Esophagus (tissue), 2 donors: ENCODE data around the gene WBP1. TPM values are rescaled to one million over a fixed set of nuclear protein-coding genes. Genes with fewer than 3 reads are reported as not detected.
"Not testable (repeated sequence)": the region's sequence is repeated elsewhere in the genome, so short reads cannot be mapped to it uniquely, and the experiment has no call there.

Experiments
- H3K27ac ChIP-seq, 2 donors: one replicate each; pipeline ENCODE4 v1.5.1; 2013; ENCODE audit warnings: low read depth in 2 of 2, mild to moderate bottlenecking in 2 of 2, inconsistent platforms in 1 of 2, low read length in 1 of 2, moderate library complexity in 1 of 2
- H3K27me3 ChIP-seq, 2 donors: one replicate each; pipeline ENCODE4 v1.6.1; 2013; ENCODE audit warnings: low read length in 2 of 2, control low read depth in 1 of 2, mild to moderate bottlenecking in 1 of 2; ENCODE audit not compliant: insufficient read depth in 2 of 2, control insufficient read depth in 1 of 2
- H3K36me3 ChIP-seq, 2 donors: one replicate each; pipeline ENCODE4 v1.6.1; 2013; ENCODE audit warnings: low read length in 1 of 2; ENCODE audit not compliant: control insufficient read depth in 2 of 2, insufficient read depth in 2 of 2
- H3K4me1 ChIP-seq, 2 donors: one replicate each; pipeline ENCODE4 v1.6.1; 2013; ENCODE audit warnings: low read length in 1 of 2; ENCODE audit not compliant: control insufficient read depth in 2 of 2, insufficient read depth in 2 of 2
- H3K4me3 ChIP-seq, 2 donors: one replicate each; pipeline ENCODE4 v1.5.1; 2013; ENCODE audit warnings: low read length in 2 of 2, mild to moderate bottlenecking in 2 of 2, low read depth in 1 of 2, moderate library complexity in 1 of 2
- H3K9me3 ChIP-seq, 2 donors: one replicate each; pipeline ENCODE4 v1.6.1; 2013; ENCODE audit warnings: mild to moderate bottlenecking in 2 of 2, low read depth in 1 of 2, low read length in 1 of 2, moderate library complexity in 1 of 2; ENCODE audit not compliant: control insufficient read depth in 2 of 2, insufficient read depth in 1 of 2
- WGBS, 2 donors: extraction: QIAGEN DNeasy Blood & Tissue Kit; methylation state at CpG; one replicate each; pipeline ENCODE4 v1.1.7; 2013; 5-methylcytosine and 5-hydroxymethylcytosine counted together
- polyA plus RNA-seq, 2 donors: library from polyadenylated mRNA; stranded (reverse); fragments of 200-250 nt; gene quantifications; one replicate each; pipeline ENCODE4 v1.2.3, GENCODE V29; 2013
- donor health status: healthy with polysubstance abuse.
- donor health status: Bipolar disorder and iron deficiency.

The WBP1 gene
- polyA plus RNA-seq, 2 donors = 41.3 to 50.1 TPM

- WGBS, 2 donors = 83 to 92% methylated on average over 1 of the region's 1 CpG
- no peaks in the 10 kb centered on the region for H3K9me3 ChIP-seq
- H3K27ac ChIP-seq = no peak overlapping the region
- H3K27me3 ChIP-seq = peaks cover 0 to 2% of the 10 kb centered on the region in 2 donors
- H3K4me1 ChIP-seq = peaks cover 2 to 14% of the 10 kb centered on the region in 2 donors
- H3K4me3 ChIP-seq = no peak overlapping the region
- H3K36me3 ChIP-seq = no peaks in the 10 kb centered on the region
Measured at GRCh38 chr2:74419345-74419744, 38.9 kb upstream of the WBP1 start.

- Histone ChIP-seq H3K4me3 (no peak overlapping the region), H3K27me3 (peaks cover 0 to 2% of the 10 kb centered on the region in 2 donors), H3K9me3 (no peaks in the 10 kb centered on the region), H3K4me1 (peaks cover 0 to 9% of the 10 kb centered on the region in 2 donors), H3K27ac (no peak overlapping the region), H3K36me3 (no peaks in the 10 kb centered on the region)
- 75 to 82% methylated on average over 2 of the region's 2 CpGs for WGBS, 2 donors
Measured at GRCh38 chr2:74420006-74420405, 38.2 kb upstream of the WBP1 start.

- H3K9me3 ChIP-seq, H3K4me3 ChIP-seq, H3K4me1 ChIP-seq, H3K27me3 ChIP-seq, H3K27ac ChIP-seq, H3K36me3 ChIP-seq: not testable (repeated sequence)
- WGBS, 2 donors = 74 to 77% methylated on average over 18 to 19 of the region's 19 CpGs
Measured at GRCh38 chr2:74420443-74421103, 37.7 kb upstream of the WBP1 start.

- Histone ChIP-seq H3K36me3 (no peaks in the 10 kb centered on the region), H3K9me3 (no peaks in the 10 kb centered on the region), H3K4me3 (peak within 1 kb of the TSS; percentile 45 to 64), H3K4me1 (peaks cover 0 to 8% of the 10 kb centered on the region in 2 donors), H3K27ac (peak within 1 kb of the TSS; percentile 74 to 79), H3K27me3 (no peaks in the 10 kb centered on the region)
- WGBS, 2 donors = 0% methylated on average over 52 to 57 of the region's 57 CpGs
Measured at GRCh38 chr2:74421221-74421870, 36.9 kb upstream of the WBP1 start, which contains the start of the genes C2orf81 and WDR54. C2orf81 (minus strand) TSS chr2:74421619; CDS start chr2:74421560, 59 bp downstream. WDR54 (plus strand) TSS chr2:74421730; CDS start chr2:74422154, 424 bp downstream.

- Histone ChIP-seq H3K27ac (no peak overlapping the region), H3K4me3 (no peak overlapping the region), H3K36me3 (peaks cover 2 to 5% of the 10 kb centered on the region in 2 donors), H3K4me1 (peaks cover 0 to 8% of the 10 kb centered on the region in 2 donors), H3K27me3 (no peaks in the 10 kb centered on the region), H3K9me3 (no peaks in the 10 kb centered on the region)
- 76% methylated on average over 9 of the region's 9 CpGs for WGBS, 2 donors
Measured at GRCh38 chr2:74423231-74424095, 34.8 kb upstream of the WBP1 start.

- no peaks in the 10 kb centered on the region for H3K9me3 ChIP-seq
- peaks cover 0 to 8% of the 10 kb centered on the region in 2 donors for H3K4me1 ChIP-seq
- no peak overlapping the region for H3K27ac ChIP-seq
- H3K4me3 ChIP-seq = no peak overlapping the region
- 82 to 83% methylated on average over 5 of the region's 5 CpGs for WGBS, 2 donors
- no peaks in the 10 kb centered on the region for H3K27me3 ChIP-seq
- peaks cover 7 to 10% of the 10 kb centered on the region in 2 donors for H3K36me3 ChIP-seq
Measured at GRCh38 chr2:74424139-74424992, 33.9 kb upstream of the WBP1 start.

- WGBS, 2 donors = 76 to 77% methylated on average over 5 of the region's 5 CpGs
- H3K27me3 ChIP-seq = no peaks in the 10 kb centered on the region
- no peaks in the 10 kb centered on the region for H3K9me3 ChIP-seq
- H3K4me1 ChIP-seq = peaks cover 0 to 8% of the 10 kb centered on the region in 2 donors
- H3K4me3 ChIP-seq = no peak overlapping the region
- peaks cover 7 to 13% of the 10 kb centered on the region in 2 donors for H3K36me3 ChIP-seq
- H3K27ac ChIP-seq = peak overlapping the region in 1 of 2 donors; percentile 3
Measured at GRCh38 chr2:74424995-74425406, 33.2 kb upstream of the WBP1 start.

- H3K4me3 ChIP-seq = no peak overlapping the region
- peaks cover 7 to 13% of the 10 kb centered on the region in 2 donors for H3K36me3 ChIP-seq
- no peaks in the 10 kb centered on the region for H3K9me3 ChIP-seq
- H3K27me3 ChIP-seq = no peaks in the 10 kb centered on the region
- peak overlapping the region in 1 of 2 donors; percentile 3 for H3K27ac ChIP-seq
- peaks cover 0 to 8% of the 10 kb centered on the region in 2 donors for H3K4me1 ChIP-seq
- WGBS, 2 donors = 55 to 74% methylated on average over 7 of the region's 7 CpGs
Measured at GRCh38 chr2:74425523-74425922, 32.7 kb upstream of the WBP1 start.
